ACC112 (cell line): Measurements from ENCODE around the gene SLC9A9.

Experiments
- H2AFZ ChIP-seq: fragments of 200-600 bp; sonication (generic); one replicate; pipeline ENCODE4 v1.6.0; 2017; ENCODE audit warnings: antibody characterized with exemption, low read length; ENCODE audit not compliant: unreplicated experiment
- H3K27ac ChIP-seq: fragments of 200-600 bp; sonication (generic); 2 replicates; pipeline ENCODE4 v1.5.1; 2014; ENCODE audit warnings: low read depth, mild to moderate bottlenecking, antibody characterized with exemption, low read length, moderate library complexity
- H3K27me3 ChIP-seq: fragments of 200-600 bp; sonication (generic); 2 replicates; pipeline ENCODE4 v1.6.1; 2014; ENCODE audit warnings: mild to moderate bottlenecking, antibody characterized with exemption, low read length, moderate library complexity, mixed read lengths; ENCODE audit not compliant: insufficient read depth
- H3K36me3 ChIP-seq: fragments of 200-600 bp; sonication (generic); 2 replicates; pipeline ENCODE4 v1.6.1; 2016; ENCODE audit warnings: mild to moderate bottlenecking, antibody characterized with exemption, low read length, moderate library complexity, mixed read lengths; ENCODE audit not compliant: insufficient read depth
- H3K4me1 ChIP-seq: fragments of 200-600 bp; sonication (generic); one replicate; pipeline ENCODE4 v1.6.1; 2016; ENCODE audit warnings: low read length, mixed read lengths; ENCODE audit not compliant: insufficient read depth, unreplicated experiment, control insufficient read depth
- H3K4me3 ChIP-seq: fragments of 200-600 bp; sonication (generic); 2 replicates; pipeline ENCODE4 v1.5.1; 2014; ENCODE audit warnings: mild to moderate bottlenecking, low read depth, low read length
- H3K79me2 ChIP-seq: fragments of 200-600 bp; sonication (generic); one replicate; pipeline ENCODE4 v1.6.0; 2016; ENCODE audit warnings: low read length; ENCODE audit not compliant: control insufficient read depth, unreplicated experiment, insufficient read depth

SLC9A9 gene

GRCh38 chr3:143472731-143473523 is 375.3 kb downstream of the SLC9A9 start:
- H3K4me1 ChIP-seq: no peaks in the 10 kb centered on the region
- no peaks in the 10 kb centered on the region for H3K27me3 ChIP-seq
- no peaks in the 10 kb centered on the region for H3K79me2 ChIP-seq
- H3K4me3 ChIP-seq: no peak overlapping the region
- H2AFZ ChIP-seq: no peak overlapping the region
- no peak overlapping the region for H3K27ac ChIP-seq
- H3K36me3 ChIP-seq: no peaks in the 10 kb centered on the region

- Histone ChIP-seq H3K4me1 (no peaks in the 10 kb centered on the region), H3K36me3 (no peaks in the 10 kb centered on the region), H3K4me3 (no peak overlapping the region), H3K27ac (no peak overlapping the region), H3K79me2 (no peaks in the 10 kb centered on the region), H3K27me3 (no peaks in the 10 kb centered on the region), H2AFZ (no peak overlapping the region)
Observed at GRCh38 chr3:143471705-143472104, 376.6 kb downstream of the SLC9A9 start.

GRCh38 chr3:143469159-143469558 is 379.1 kb downstream of the SLC9A9 start:
- Histone ChIP-seq H3K27ac (no peak overlapping the region), H3K4me1 (peaks cover 8% of the 10 kb centered on the region), H3K27me3 (no peaks in the 10 kb centered on the region), H2AFZ (no peak overlapping the region), H3K4me3 (no peak overlapping the region), H3K36me3 (no peaks in the 10 kb centered on the region), H3K79me2 (no peaks in the 10 kb centered on the region)

- H3K4me3 ChIP-seq: no peak overlapping the region
- H3K79me2 ChIP-seq: no peaks in the 10 kb centered on the region
Observed at GRCh38 chr3:143465666-143466065, 382.6 kb downstream of the SLC9A9 start.

GRCh38 chr3:143464850-143465249 is 383.4 kb downstream of the SLC9A9 start:
- peaks cover 8% of the 10 kb centered on the region for H3K4me1 ChIP-seq
- H3K27me3 ChIP-seq: no peaks in the 10 kb centered on the region
- no peak overlapping the region for H3K4me3 ChIP-seq
- no peak overlapping the region for H3K27ac ChIP-seq
- peak overlapping the region; percentile 9 for H2AFZ ChIP-seq
- H3K36me3 ChIP-seq: no peaks in the 10 kb centered on the region
- H3K79me2 ChIP-seq: no peaks in the 10 kb centered on the region

More at GRCh38 chr3:143465666-143466065, 382.6 kb downstream of the SLC9A9 start:
- no peaks in the 10 kb centered on the region for H3K36me3 ChIP-seq
- no peak overlapping the region for H3K27ac ChIP-seq
- H3K27me3 ChIP-seq: no peaks in the 10 kb centered on the region
- no peak overlapping the region for H2AFZ ChIP-seq
- H3K4me1 ChIP-seq: peaks cover 8% of the 10 kb centered on the region

GRCh38 chr3:143455480-143455879 is 392.8 kb downstream of the SLC9A9 start:
- Histone ChIP-seq H3K79me2 (no peaks in the 10 kb centered on the region), H2AFZ (no peak overlapping the region), H3K27ac (no peak overlapping the region), H3K27me3 (no peaks in the 10 kb centered on the region), H3K36me3 (no peaks in the 10 kb centered on the region), H3K4me3 (no peak overlapping the region), H3K4me1 (no peaks in the 10 kb centered on the region)

- H3K79me2 ChIP-seq: no peaks in the 10 kb centered on the region
- H3K36me3 ChIP-seq: no peaks in the 10 kb centered on the region
Observed at GRCh38 chr3:143450632-143451031, 397.6 kb downstream of the SLC9A9 start.

GRCh38 chr3:143447491-143447890 is 400.8 kb downstream of the SLC9A9 start:
- no peaks in the 10 kb centered on the region for H3K79me2 ChIP-seq
- no peaks in the 10 kb centered on the region for H3K36me3 ChIP-seq
- no peak overlapping the region for H3K4me3 ChIP-seq
- H3K27me3 ChIP-seq: no peaks in the 10 kb centered on the region
- H3K4me1 ChIP-seq: peaks cover 30% of the 10 kb centered on the region
- H2AFZ ChIP-seq: no peak overlapping the region
- H3K27ac ChIP-seq: no peak overlapping the region

More at GRCh38 chr3:143450632-143451031, 397.6 kb downstream of the SLC9A9 start:
- H3K4me3 ChIP-seq: no peak overlapping the region
- peaks cover 2% of the 10 kb centered on the region for H3K4me1 ChIP-seq
- H2AFZ ChIP-seq: no peak overlapping the region
- H3K27me3 ChIP-seq: no peaks in the 10 kb centered on the region
- H3K27ac ChIP-seq: no peak overlapping the region

GRCh38 chr3:143445118-143445517 is 403.1 kb downstream of the SLC9A9 start:
- no peak overlapping the region for H3K4me3 ChIP-seq
- H3K4me1 ChIP-seq: peaks cover 30% of the 10 kb centered on the region
- peak overlapping the region; percentile 89 for H3K27ac ChIP-seq
- no peaks in the 10 kb centered on the region for H3K27me3 ChIP-seq
- no peak overlapping the region for H2AFZ ChIP-seq
- H3K79me2 ChIP-seq: no peaks in the 10 kb centered on the region
- no peaks in the 10 kb centered on the region for H3K36me3 ChIP-seq

GRCh38 chr3:143443851-143444331 is 404.4 kb downstream of the SLC9A9 start:
- H3K27ac ChIP-seq: peak overlapping the region; percentile 89

More at GRCh38 chr3:143443851-143444331, 404.4 kb downstream of the SLC9A9 start:
- H3K4me3 ChIP-seq: peak overlapping the region; percentile 33; the same call in 1 of the 2 replicates
- H3K27me3 ChIP-seq: no peaks in the 10 kb centered on the region
- no peaks in the 10 kb centered on the region for H3K79me2 ChIP-seq
- H3K36me3 ChIP-seq: no peaks in the 10 kb centered on the region
- peaks cover 30% of the 10 kb centered on the region for H3K4me1 ChIP-seq
- peak overlapping the region; percentile 95 for H2AFZ ChIP-seq
